H9 (cell line): ENCODE results near the gene RET. TPM values are rescaled to one million over a fixed set of nuclear protein-coding genes. Genes with fewer than 3 reads are reported as not detected.

Source experiments
- DNase-seq: peaks from one replicate; pipeline ENCODE4 v3.0.0-alpha.2; 2017
- H2AFZ ChIP-seq: one replicate; pipeline ENCODE4 v1.6.1; 2013; ENCODE audit warnings: mild to moderate bottlenecking, low read length, control low read depth, moderate library complexity
- H2AK5ac ChIP-seq: 2 replicates; pipeline ENCODE4 v1.6.1; 2013; ENCODE audit warnings: low read length, control low read depth, mixed read lengths; ENCODE audit not compliant: insufficient read length
- H2BK120ac ChIP-seq: one replicate; pipeline ENCODE4 v1.6.1; 2013; ENCODE audit warnings: low read depth, mild to moderate bottlenecking, low read length, control low read depth, inconsistent platforms; ENCODE audit not compliant: poor library complexity, severe bottlenecking
- H2BK12ac ChIP-seq: 2 replicates; pipeline ENCODE4 v1.6.1; 2013; ENCODE audit warnings: low read length, control low read depth, mixed read lengths, low read depth; ENCODE audit not compliant: insufficient read length
- H2BK15ac ChIP-seq: 2 replicates; pipeline ENCODE4 v1.6.1; 2013; ENCODE audit warnings: low read depth, low read length, control low read depth
- H2BK20ac ChIP-seq: one replicate; pipeline ENCODE4 v1.6.1; 2013; ENCODE audit warnings: low read depth, mild to moderate bottlenecking, low read length, control low read depth, inconsistent platforms; ENCODE audit not compliant: poor library complexity, severe bottlenecking
- H2BK5ac ChIP-seq: 2 replicates; pipeline ENCODE4 v1.6.1; 2013; ENCODE audit warnings: low read length, control low read depth, mixed read lengths; ENCODE audit not compliant: insufficient read length
- H3K14ac ChIP-seq: 2 replicates; pipeline ENCODE4 v1.6.1; 2013; ENCODE audit warnings: low read length, control low read depth; ENCODE audit not compliant: insufficient read depth
- H3K18ac ChIP-seq: 2 replicates; pipeline ENCODE4 v1.6.1; 2013; ENCODE audit warnings: low read depth, mild to moderate bottlenecking, mixed read lengths, low read length, control low read depth; ENCODE audit not compliant: insufficient read length
- H3K23ac ChIP-seq: 2 replicates; pipeline ENCODE4 v1.6.1; 2013; ENCODE audit warnings: low read length, control low read depth, mixed read lengths, low read depth; ENCODE audit not compliant: insufficient read length
- H3K23me2 ChIP-seq: 2 replicates; pipeline ENCODE4 v1.6.1; 2013; ENCODE audit warnings: low read depth, mild to moderate bottlenecking, mixed read lengths, low read length, control low read depth; ENCODE audit not compliant: insufficient read length, poor library complexity, severe bottlenecking
- H3K27ac ChIP-seq: 2 replicates; pipeline ENCODE4 v1.5.1; 2013; ENCODE audit warnings: low read length, control low read depth, mixed read lengths, low read depth; ENCODE audit not compliant: insufficient read length
- H3K27me3 ChIP-seq: 2 replicates; pipeline ENCODE4 v1.6.1; 2013; ENCODE audit warnings: low read length, control low read depth, inconsistent platforms; ENCODE audit not compliant: insufficient read depth
- H3K4ac ChIP-seq: 2 replicates; pipeline ENCODE4 v1.6.1; 2013; ENCODE audit warnings: low read depth, mild to moderate bottlenecking, control low read depth, inconsistent platforms, low read length, moderate library complexity
- H3K4me1 ChIP-seq: 2 replicates; pipeline ENCODE4 v1.6.1; 2013; ENCODE audit warnings: low read length, control low read depth, inconsistent platforms; ENCODE audit not compliant: insufficient read depth
- H3K4me2 ChIP-seq: 2 replicates; pipeline ENCODE4 v1.6.1; 2013; ENCODE audit warnings: low read length, control low read depth, mixed read lengths; ENCODE audit not compliant: insufficient read length, insufficient read depth
- H3K56ac ChIP-seq: 2 replicates; pipeline ENCODE4 v1.6.1; 2013; ENCODE audit warnings: low read depth, mild to moderate bottlenecking, mixed read lengths, low read length, control low read depth; ENCODE audit not compliant: insufficient read length
- H3K79me1 ChIP-seq: 2 replicates; pipeline ENCODE4 v1.6.1; 2013; ENCODE audit warnings: low read depth, mild to moderate bottlenecking, moderate library complexity, low read length, control low read depth, inconsistent platforms; ENCODE audit not compliant: insufficient read depth, poor library complexity, severe bottlenecking
- H3K79me2 ChIP-seq: 2 replicates; pipeline ENCODE4 v1.6.1; 2013; ENCODE audit warnings: low read length, control low read depth, inconsistent platforms; ENCODE audit not compliant: insufficient read depth
- H3K9ac ChIP-seq: 2 replicates; pipeline ENCODE4 v1.6.1; 2013; ENCODE audit warnings: low read length, control low read depth, mixed read lengths; ENCODE audit not compliant: insufficient read length; ENCODE audit errors: extremely low read depth
- H3K9me3 ChIP-seq: one replicate; pipeline ENCODE4 v1.6.1; 2013; ENCODE audit warnings: low read depth, low read length, inconsistent platforms; ENCODE audit not compliant: control insufficient read depth
- H3T11ph ChIP-seq: one replicate; pipeline ENCODE4 v1.6.1; 2013; ENCODE audit warnings: mild to moderate bottlenecking, low read length, control low read depth, inconsistent platforms
- H4K20me1 ChIP-seq: one replicate; pipeline ENCODE4 v1.6.1; 2013; ENCODE audit not compliant: control insufficient read depth, insufficient read length, insufficient read depth
- H4K5ac ChIP-seq: 2 replicates; pipeline ENCODE4 v1.6.1; 2013; ENCODE audit warnings: low read depth, mild to moderate bottlenecking, mixed read lengths, low read length, control low read depth; ENCODE audit not compliant: insufficient read length
- H4K8ac ChIP-seq: replicated peaks from 2 replicates; pipeline ENCODE4 v1.6.1; 2013; ENCODE audit warnings: low read length, control low read depth, mixed read lengths, low read depth; ENCODE audit not compliant: insufficient read length
- H4K91ac ChIP-seq: 2 replicates; pipeline ENCODE4 v1.6.1; 2013; ENCODE audit warnings: low read depth, mild to moderate bottlenecking, moderate library complexity, mixed read lengths, low read length, control low read depth; ENCODE audit not compliant: insufficient read length
- H3K27ac Mint-ChIP-seq, 3 experiments: 2 replicates in 2 of 3; 3 replicates in 1 of 3; pipeline ENCODE4 v1.8.0; 2020 to 2021; ENCODE audit warnings: mixed read lengths in 3 of 3, mild to moderate bottlenecking in 1 of 3, moderate library complexity in 1 of 3
- H3K27me3 Mint-ChIP-seq: 2 replicates; pipeline ENCODE4 v1.8.0; 2021; ENCODE audit warnings: low read depth, mild to moderate bottlenecking, moderate library complexity, mixed read lengths
- H3K36me3 Mint-ChIP-seq, 3 experiments: 2 replicates in 2 of 3; 3 replicates in 1 of 3; pipeline ENCODE4 v1.8.0; 2020 to 2021; ENCODE audit warnings: low read depth in 3 of 3, mixed read lengths in 3 of 3; ENCODE audit not compliant: insufficient read depth in 1 of 3
- H3K4me1 Mint-ChIP-seq, 2 experiments: 2 replicates each; pipeline ENCODE4 v1.8.0; 2020; ENCODE audit warnings: mixed read lengths in 2 of 2
- H3K4me3 Mint-ChIP-seq, 2 experiments: 2 replicates in 1 of 2; 3 replicates in 1 of 2; pipeline ENCODE4 v1.8.0; 2020 to 2021; ENCODE audit warnings: mild to moderate bottlenecking in 2 of 2, mixed read lengths in 2 of 2, moderate library complexity in 1 of 2
- H3K9me3 Mint-ChIP-seq, 2 experiments: 2 replicates in 1 of 2; 3 replicates in 1 of 2; pipeline ENCODE4 v1.8.0; 2020; ENCODE audit warnings: mild to moderate bottlenecking in 2 of 2, mixed read lengths in 2 of 2, moderate library complexity in 1 of 2
- WGBS: extraction: QIAGEN DNeasy Blood & Tissue Kit; methylation state at CpG from one replicate; pipeline ENCODE4 v1.1.7; 2013; ENCODE audit warnings: missing lambda C conversion rate, low lambda C conversion rate, mixed read lengths; ENCODE audit not compliant: insufficient read length; ENCODE audit errors: extremely low coverage; 5-methylcytosine and 5-hydroxymethylcytosine counted together
- total RNA-seq: library from RNA; stranded (reverse); gene quantifications from 2 replicates; pipeline ENCODE4 v1.2.1, GENCODE V29; 2021
- TF ChIP-seq, protein P1 (sequence below): fragments of 200-600 bp; sonication (generic); conservative IDR thresholded peaks from 3 replicates; pipeline ENCODE4 v1.8.0; 2021; ENCODE audit warnings: antibody characterized with exemption, mild to moderate bottlenecking

The RET gene
- total RNA-seq, 1 experiment from 2014 or later: 12.2 TPM

DNA sequence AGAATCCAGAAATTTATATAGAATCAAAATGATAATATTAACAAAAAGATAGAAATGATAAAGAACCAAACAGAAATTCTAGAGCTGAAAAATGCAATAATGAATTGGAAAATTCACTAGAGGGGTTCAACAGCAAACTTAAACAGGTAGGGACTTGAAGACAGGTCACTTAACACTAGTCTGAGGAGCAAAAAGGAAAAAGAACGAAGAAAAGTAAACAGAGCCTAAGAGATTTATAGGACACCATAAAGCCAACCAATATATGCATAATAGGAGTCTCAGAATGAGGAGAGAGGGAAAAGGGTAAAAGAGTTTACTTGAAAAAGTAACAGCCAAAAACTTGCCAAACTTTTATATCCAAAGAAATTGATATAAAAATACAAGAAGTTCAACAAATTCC lies 44.3 kb upstream of the RET start:
- no peak overlapping the region for H2AFZ ChIP-seq

More for the DNA sequence above, 44.3 kb upstream of the RET start:
- H4K20me1 ChIP-seq: no peaks in the 10 kb centered on the region
- no peak for DNase-seq
- H3K4me2 ChIP-seq: no peak overlapping the region
- no peak overlapping the region for H3K56ac ChIP-seq
- H3K9ac ChIP-seq: no peak overlapping the region
- no peak overlapping the region for H2BK5ac ChIP-seq
- H3K4me1 ChIP-seq: no peaks in the 10 kb centered on the region
- Mint-ChIP-seq H3K36me3 (peaks cover 4 to 14% (median 12%) of the 10 kb centered on the region in 3 experiments; a peak in 6 of 7 replicates), H3K4me3 (no peak overlapping the region), H3K27me3 (peaks cover 20% of the 10 kb centered on the region), H3K9me3 (peaks cover 17 to 27% of the 10 kb centered on the region in 2 experiments), H3K27ac (no peak overlapping the region), H3K4me1 (peaks cover 7 to 8% of the 10 kb centered on the region in 2 experiments; a peak in 3 of 4 replicates)
- no peaks in the 10 kb centered on the region; the same call in 1 of the 2 replicates for H3K27me3 ChIP-seq
- H3K27ac ChIP-seq: no peak overlapping the region
- H3K14ac ChIP-seq: no peak overlapping the region
- H3K18ac ChIP-seq: no peak overlapping the region
- H3K23me2 ChIP-seq: no peaks in the 10 kb centered on the region
- TF ChIP-seq, protein P1, sequence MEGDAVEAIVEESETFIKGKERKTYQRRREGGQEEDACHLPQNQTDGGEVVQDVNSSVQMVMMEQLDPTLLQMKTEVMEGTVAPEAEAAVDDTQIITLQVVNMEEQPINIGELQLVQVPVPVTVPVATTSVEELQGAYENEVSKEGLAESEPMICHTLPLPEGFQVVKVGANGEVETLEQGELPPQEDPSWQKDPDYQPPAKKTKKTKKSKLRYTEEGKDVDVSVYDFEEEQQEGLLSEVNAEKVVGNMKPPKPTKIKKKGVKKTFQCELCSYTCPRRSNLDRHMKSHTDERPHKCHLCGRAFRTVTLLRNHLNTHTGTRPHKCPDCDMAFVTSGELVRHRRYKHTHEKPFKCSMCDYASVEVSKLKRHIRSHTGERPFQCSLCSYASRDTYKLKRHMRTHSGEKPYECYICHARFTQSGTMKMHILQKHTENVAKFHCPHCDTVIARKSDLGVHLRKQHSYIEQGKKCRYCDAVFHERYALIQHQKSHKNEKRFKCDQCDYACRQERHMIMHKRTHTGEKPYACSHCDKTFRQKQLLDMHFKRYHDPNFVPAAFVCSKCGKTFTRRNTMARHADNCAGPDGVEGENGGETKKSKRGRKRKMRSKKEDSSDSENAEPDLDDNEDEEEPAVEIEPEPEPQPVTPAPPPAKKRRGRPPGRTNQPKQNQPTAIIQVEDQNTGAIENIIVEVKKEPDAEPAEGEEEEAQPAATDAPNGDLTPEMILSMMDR: no peak
- H3K9me3 ChIP-seq: no peaks in the 10 kb centered on the region
- H3K79me2 ChIP-seq: no peaks in the 10 kb centered on the region
- H4K5ac ChIP-seq: no peak overlapping the region
- no peak overlapping the region for H2AK5ac ChIP-seq
- H3K79me1 ChIP-seq: no peaks in the 10 kb centered on the region
- H2BK20ac ChIP-seq: no peak overlapping the region
- H3K23ac ChIP-seq: no peak overlapping the region
- H4K8ac ChIP-seq: no peak overlapping the region
- H2BK12ac ChIP-seq: no peak overlapping the region
- H3K4ac ChIP-seq: no peak overlapping the region
- H3T11ph ChIP-seq: no peak overlapping the region
- WGBS: no CpG with 5 or more reads among the region's 1 CpG
- no peak overlapping the region for H4K91ac ChIP-seq
- no peak overlapping the region for H2BK15ac ChIP-seq
- H2BK120ac ChIP-seq: no peak overlapping the region
